Mucosa of gallbladder (tissue), 1 donor: ENCODE data around the gene SOX13. TPM values are rescaled to one million over a fixed set of nuclear protein-coding genes. Genes with fewer than 3 reads are reported as not detected.

Experiments
- total RNA-seq: library from RNA; stranded (reverse); gene quantifications from one replicate; pipeline ENCODE4 v1.2.1, GENCODE V29; 2021
- donor health status: DM: no; HTN: no; CAD: no.

Gene SOX13
- total RNA-seq, 1 donor from 2014 or later, result 76.3 TPM

Other genes with a start within 250 kb of the SOX13 start
- gene SNRPE, start 211.5 kb upstream of the SOX13 start, total RNA-seq, result 57.7 TPM
- 5.3 TPM for gene ETNK2, start 78.9 kb downstream of the SOX13 start, total RNA-seq
- gene REN, start 93.2 kb downstream of the SOX13 start, total RNA-seq, result not detected
- gene KISS1, start 123.4 kb downstream of the SOX13 start, total RNA-seq, result not detected
- gene GOLT1A, start 140.9 kb downstream of the SOX13 start, total RNA-seq, result 10.8 TPM